Embryonic facial prominence (tissue), 1 donor: ENCODE measurements around the gene DDRGK1.
"Not testable (repeated sequence)": the region's sequence is repeated elsewhere in the genome, so short reads cannot be mapped to it uniquely, and the experiment has no call there.

Source experiments
- DNase-seq: peaks from one replicate; pipeline ENCODE4 v3.0.0-alpha.2; 2016; ENCODE audit errors: extremely low spot score

DDRGK1 gene

DNA sequence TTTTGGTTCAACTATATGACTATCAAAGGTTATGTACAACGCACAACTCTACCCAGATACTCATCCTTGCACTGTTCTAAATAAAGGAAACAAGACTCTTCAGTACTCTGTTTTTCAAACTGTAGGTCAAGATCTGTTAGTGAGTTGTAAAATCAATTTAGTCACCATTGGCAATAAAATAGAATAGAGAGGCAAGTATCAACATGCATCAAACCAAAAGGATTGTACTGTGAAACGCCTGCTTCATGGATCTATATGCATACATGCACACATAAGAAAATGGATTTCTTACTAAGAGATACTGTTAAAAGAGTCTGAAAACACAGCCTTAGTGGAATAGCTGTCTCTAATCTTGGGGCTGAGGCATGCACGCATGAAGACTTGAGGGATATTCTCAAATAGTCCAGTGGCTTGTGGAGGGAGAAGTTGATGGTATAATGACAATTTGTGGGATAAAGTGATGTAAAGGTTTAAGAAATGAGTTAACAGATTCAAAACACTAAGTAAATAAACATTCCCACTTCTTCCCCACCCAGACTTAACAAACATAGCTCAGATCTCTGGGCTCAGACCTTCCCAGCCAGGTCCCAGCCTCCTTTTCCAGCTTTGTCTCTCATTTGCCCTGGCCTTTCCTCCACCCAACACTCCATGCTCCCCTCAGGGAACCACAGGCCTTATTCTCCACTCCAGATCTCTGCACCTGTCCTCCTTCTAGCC lies 20.4 kb downstream of the DDRGK1 start:
- DNase-seq = no peak

GRCh38 chr20:3182429-3182828 lies 22.1 kb downstream of the DDRGK1 start:
- not testable (repeated sequence) for DNase-seq

GRCh38 chr20:3181270-3181669 lies 23.2 kb downstream of the DDRGK1 start:
- DNase-seq = no peak

DNA sequence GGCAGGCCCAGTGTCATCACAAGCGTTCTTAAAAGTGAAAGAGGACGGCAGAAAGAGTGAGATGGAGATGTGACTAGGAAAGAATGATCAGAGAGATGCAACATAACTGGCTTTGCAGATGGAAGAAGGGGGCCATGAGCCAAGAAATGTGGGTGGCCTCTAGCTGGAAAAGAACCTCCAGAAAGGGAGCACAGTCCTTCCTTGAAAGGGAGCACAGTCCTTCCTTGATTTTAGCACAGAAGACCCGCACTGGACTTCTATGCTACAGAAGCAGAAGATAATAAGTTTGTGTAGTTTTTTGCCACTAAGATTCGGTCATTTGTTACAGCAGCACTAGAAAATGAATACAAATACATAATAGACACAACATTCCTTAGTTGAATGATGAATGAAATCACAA lies 24.2 kb downstream of the DDRGK1 start:
- no peak for DNase-seq

DNA sequence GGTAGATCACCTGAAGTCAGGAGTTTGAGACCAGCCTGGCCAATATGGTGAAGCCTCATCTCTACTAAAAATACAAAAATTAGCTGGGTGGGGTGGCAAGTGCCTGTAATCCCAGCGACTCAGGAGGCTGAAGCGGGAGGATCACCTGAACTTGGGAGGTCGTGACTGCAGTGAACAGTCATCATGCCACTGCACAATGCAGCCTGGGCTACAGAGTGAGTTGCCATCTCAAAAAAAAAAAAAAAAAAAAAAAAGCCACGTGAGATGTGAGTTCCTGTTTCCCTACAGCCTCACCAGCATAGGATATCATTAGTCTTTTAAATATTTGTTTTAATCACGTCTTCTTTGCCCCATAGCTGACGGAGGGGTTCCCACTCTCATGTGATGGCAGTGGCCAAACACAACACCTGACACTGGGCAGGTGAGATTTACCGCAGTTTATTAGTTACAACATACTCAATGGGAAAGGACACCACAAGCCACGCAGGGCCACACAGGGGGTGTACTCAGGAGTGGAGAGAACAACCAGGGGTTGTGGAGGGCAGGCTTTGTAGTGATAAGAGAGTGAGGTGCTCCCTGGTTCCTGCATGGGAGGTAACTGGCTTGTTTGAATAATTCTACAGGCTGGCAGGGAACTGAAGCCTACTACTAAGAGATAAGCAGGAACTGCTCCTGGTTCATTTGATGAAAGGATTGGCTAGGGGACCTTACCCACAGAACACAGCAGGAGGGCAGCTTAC lies 26.6 kb downstream of the DDRGK1 start:
- no peak for DNase-seq

DNA sequence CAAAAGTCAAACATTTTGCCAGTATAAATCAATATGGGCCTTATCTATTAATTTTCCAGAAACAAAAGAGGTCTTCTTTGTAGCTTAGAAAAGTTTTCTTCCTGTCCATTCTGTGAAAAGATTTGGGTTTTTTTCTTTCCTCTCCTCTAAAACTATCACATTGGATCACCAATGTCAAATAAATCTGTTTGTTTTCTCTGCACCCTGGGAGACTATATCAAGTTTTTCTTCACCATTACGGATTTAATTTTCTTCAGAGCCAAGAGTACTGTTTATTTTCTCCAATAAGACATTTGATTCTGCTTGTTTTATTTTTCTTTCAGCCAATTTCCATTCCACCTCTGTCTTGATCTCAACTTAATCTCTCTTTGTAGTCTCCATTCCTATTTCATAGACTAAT lies 29.2 kb downstream of the DDRGK1 start:
- no peak for DNase-seq

DNA sequence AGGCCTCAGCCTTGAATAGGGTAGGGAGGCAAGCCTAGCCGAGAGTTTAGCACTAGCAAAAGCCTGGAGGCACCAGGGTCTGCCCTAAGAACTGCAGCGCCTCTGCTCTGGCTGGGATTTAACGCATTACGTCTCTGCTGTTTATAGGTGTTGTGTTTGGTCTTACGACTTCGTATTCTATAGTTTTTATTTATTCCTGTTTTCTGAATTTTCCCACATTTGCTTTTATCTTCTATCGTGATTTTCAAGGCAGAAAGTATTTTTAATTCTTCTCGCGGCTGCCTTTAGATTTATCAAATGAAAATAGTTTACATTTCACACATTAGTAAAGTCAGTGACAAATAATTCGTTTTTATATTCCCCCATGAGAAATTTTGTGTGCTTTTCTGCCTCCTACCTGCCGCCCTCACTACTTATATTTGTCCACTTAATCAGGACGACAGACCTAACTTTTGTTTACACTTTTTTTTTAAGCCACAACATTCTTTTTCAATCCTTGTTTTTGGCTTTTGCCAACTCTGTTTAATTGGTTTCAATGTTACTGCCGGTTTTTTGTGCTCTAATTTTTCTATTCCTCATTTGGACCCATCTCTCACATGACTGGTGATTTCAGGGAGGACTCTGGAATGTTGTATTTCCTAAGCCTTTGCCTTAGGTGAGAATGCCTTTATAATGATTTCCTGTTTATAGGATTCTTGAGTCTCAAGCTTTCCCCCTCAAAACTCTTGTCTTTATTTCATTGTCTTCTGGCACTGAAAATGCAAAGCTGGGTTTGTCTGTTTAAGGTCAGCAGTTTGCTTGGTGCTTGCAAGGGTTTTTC lies 29.8 kb downstream of the DDRGK1 start:
- no peak for DNase-seq

- peak; percentile 69 for DNase-seq
Observed at GRCh38 chr20:3173610-3174441, 30.7 kb downstream of the DDRGK1 start.

DNA sequence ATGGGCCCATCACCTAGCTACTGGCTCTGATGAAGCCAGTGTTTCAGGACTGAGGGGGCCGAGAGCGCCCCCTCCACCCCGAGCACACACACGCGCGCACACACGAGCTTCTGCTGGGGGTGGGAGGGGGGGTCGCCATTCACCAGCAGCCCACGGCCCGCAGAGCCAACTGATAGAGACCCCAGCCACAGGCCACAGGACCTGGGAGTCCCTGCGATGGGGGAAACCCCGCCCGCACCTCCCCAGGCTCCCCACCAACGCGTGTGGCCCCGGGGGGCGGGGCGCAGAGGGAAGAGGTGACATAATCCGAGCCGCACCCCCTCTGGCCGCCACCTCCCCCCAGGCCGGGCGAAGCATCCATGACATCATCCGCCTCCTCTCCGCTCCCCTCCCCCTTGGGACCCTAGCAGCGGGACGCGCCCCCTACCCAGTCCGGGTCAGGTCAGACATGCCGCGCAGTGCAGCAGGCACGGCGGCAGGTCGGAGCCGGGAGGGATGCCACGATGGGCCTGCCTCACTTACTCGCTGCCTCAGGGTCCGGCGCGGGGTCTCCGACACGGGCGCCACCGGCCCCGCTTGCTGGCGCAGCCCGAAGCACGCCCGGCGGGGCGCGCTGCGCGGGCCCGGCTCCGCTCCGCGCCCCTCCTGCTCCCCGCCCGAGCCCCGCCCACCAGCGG lies 31.4 kb downstream of the DDRGK1 start, which contains the start of gene LZTS3:
Gene LZTS3 (minus strand): TSS at position 617 of the 677 bp plus-strand sequence. CDS start 6,386 bp downstream, outside the sequence.
- DNase-seq = peak; percentile 61

- no peak for DNase-seq
Observed at GRCh38 chr20:3172126-3172932, 32.2 kb downstream of the DDRGK1 start.

- no peak for DNase-seq
Observed at GRCh38 chr20:3171391-3172125, 32.9 kb downstream of the DDRGK1 start.

GRCh38 chr20:3168829-3169590 lies 35.5 kb downstream of the DDRGK1 start:
- DNase-seq = no peak

GRCh38 chr20:3168079-3168828 lies 36.2 kb downstream of the DDRGK1 start:
- no peak for DNase-seq

GRCh38 chr20:3167738-3168078 lies 36.8 kb downstream of the DDRGK1 start:
- no peak for DNase-seq

DNA sequence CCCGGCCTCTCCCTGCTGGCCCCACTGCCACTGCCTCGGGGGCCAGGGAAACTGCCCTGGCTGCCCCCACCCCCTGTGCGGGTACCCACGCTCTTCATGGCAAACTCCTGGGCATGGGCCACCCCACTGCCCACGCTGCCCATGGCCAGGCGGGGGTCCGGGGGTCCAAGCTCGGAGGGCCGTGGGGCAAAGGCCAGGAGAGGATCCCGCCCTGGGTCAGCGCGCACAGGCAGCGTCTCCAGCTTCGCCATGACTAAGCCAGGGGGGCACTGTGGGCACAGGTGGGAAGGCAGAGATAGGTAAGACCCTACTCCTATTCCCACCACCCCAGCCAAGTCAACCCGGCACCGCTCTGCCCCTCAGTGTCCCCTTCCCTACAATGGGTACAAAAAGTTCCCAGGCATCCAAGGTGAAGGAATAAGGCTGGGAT lies 37.6 kb downstream of the DDRGK1 start:
- DNase-seq = no peak

DNA sequence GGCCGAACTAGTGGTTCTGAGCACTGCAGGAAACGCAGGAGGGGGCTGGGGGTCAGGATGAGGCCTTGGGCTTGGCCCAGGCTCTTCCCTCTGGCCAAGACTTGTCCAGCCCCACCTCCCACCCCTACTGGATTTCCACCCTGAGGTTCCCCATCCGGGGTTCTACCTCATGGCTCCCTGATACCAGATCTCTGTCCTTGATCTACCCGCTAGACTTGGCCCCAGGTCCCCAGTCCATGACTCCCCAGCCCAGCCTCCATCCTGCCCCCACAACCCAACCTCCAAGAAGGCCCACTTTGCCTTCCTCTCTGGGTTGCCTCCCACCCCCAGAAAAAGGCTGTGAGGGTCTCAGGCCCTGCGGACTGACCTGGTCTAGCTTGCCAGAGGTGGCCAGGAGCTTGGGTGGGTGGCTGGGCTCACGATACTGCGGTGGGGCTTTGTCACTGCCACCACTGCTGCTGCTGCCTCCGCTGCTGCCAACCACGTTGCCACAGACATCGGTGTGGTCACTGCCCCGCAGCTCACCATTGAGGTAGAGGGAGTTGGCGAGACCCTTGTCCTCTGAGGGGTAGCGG lies 38.1 kb downstream of the DDRGK1 start:
- DNase-seq = no peak
